GM12864 (cell line): Measurements from ENCODE around the gene CNTNAP5.

Source experiments
- DNase-seq: peaks from one replicate; pipeline ENCODE4 v3.0.0-alpha.2; 2011; ENCODE audit warnings: low read depth
- H3K4me3 ChIP-seq: 2 replicates; pipeline ENCODE4 v1.5.1; 2011; ENCODE audit warnings: mild to moderate bottlenecking, low read depth, low read length, control low read depth
- TF ChIP-seq, protein P1 (sequence below): IDR thresholded peaks from 2 replicates; pipeline ENCODE4 v1.5.1; 2011; ENCODE audit warnings: low read depth, mild to moderate bottlenecking, moderate library complexity, low read length, control low read depth, inconsistent platforms; ENCODE audit errors: missing control alignments

The CNTNAP5 gene

DNA sequence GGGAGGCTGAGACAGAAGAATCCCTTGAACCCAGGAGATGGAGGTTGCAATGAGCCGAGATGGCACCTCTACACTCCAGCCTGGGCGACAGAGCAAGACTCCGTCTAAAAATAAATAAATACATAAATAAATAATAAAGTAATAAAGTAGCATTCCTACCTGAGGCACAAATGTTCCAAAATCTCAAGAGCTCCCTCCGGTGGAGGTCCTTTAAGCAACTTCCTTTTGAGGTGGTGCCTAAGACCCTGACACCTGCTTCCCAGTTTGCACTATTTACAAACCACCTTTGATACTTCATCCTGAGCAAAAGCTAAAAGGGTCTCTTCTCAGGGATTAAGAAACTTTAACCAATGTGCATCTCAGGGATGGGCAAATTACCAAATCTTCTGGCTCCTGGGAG is 505.1 kb downstream of the CNTNAP5 start:
- no peak overlapping the region for H3K4me3 ChIP-seq
- no peak for DNase-seq
- TF ChIP-seq, protein P1, sequence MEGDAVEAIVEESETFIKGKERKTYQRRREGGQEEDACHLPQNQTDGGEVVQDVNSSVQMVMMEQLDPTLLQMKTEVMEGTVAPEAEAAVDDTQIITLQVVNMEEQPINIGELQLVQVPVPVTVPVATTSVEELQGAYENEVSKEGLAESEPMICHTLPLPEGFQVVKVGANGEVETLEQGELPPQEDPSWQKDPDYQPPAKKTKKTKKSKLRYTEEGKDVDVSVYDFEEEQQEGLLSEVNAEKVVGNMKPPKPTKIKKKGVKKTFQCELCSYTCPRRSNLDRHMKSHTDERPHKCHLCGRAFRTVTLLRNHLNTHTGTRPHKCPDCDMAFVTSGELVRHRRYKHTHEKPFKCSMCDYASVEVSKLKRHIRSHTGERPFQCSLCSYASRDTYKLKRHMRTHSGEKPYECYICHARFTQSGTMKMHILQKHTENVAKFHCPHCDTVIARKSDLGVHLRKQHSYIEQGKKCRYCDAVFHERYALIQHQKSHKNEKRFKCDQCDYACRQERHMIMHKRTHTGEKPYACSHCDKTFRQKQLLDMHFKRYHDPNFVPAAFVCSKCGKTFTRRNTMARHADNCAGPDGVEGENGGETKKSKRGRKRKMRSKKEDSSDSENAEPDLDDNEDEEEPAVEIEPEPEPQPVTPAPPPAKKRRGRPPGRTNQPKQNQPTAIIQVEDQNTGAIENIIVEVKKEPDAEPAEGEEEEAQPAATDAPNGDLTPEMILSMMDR, result no peak

DNA sequence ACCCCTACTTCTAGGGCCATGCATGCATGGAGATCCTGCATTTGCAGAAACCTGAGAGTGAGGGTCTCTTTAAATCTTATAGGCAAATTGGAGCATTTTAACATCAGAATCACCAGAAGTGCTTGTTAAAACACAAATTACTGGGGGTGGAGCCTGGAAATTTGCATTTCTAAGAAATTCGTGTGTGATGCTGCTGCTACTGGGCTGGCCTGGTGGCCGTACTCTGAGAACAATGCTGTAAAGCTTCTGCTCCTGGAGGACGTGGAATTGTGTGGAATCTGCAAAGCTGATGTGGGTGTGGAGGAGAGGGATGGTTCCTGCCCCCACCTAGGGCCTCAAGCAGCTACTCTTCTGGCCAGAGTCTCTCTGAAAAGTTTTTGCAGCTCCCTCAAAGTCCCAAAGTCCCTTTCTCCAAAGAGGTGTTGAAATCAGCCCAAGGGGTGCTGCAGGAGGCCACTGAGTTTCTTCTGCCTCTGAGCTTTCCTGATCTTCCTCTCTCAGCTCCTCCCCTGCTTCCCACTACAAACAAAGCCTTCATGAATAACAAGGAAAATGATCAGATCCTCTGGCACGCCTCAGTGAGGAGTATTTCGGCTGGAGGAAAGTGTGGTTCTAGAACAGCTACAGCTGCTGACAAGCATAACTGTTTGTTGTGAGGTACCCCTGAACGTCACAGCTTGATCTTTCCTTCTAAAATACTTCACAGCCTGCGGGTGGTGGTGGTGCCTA is 508.3 kb downstream of the CNTNAP5 start:
- TF ChIP-seq, protein P1, result no peak
- no peak overlapping the region for H3K4me3 ChIP-seq
- no peak for DNase-seq

- H3K4me3 ChIP-seq, result no peak overlapping the region
- TF ChIP-seq, protein P1, result no peak
- DNase-seq, result no peak
These were observed 508.9 kb downstream of the CNTNAP5 start for GRCh38 chr2:124534028-124534427.

DNA sequence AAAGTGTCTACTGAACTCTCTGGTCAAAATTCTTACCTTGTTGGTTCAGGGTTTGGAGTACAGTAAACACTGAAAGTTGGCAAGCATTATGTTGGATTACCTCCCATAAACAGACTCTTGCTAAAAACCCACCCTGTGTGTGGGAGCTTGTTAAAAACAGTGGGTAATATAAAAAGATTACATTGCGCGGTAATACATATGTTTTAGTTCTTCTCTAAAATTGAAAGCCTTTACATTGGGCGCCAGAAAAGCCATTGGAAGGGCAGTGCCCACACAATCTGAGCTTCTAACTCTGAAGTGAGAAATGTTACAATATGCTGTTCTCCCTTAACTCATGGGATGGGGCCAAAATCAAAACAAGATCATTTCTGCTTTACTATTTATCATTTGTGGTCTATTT is 510.7 kb downstream of the CNTNAP5 start:
- DNase-seq, result no peak
- TF ChIP-seq, protein P1, result no peak
- H3K4me3 ChIP-seq, result no peak overlapping the region

DNA sequence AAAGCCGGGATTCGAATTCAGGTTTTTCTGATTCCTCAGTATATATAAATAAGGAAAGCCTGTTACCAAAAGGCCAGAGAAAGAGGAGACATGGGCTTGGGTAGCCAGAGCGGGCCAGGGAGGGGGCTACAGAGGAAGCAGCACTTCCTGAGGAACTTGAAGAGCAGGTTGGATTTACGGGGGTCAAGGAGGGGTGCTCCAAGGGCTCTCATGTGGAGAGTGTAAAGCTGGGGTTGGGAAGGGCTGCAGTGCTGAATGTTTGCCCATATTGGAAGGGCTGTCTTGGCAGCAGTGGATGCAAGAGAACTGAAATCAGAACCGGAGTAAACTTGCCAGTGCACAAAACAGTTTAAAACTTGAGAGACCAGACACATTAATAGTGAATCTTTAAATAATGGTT is 511.5 kb downstream of the CNTNAP5 start:
- H3K4me3 ChIP-seq, result no peak overlapping the region
- TF ChIP-seq, protein P1, result no peak
- DNase-seq, result no peak

DNA sequence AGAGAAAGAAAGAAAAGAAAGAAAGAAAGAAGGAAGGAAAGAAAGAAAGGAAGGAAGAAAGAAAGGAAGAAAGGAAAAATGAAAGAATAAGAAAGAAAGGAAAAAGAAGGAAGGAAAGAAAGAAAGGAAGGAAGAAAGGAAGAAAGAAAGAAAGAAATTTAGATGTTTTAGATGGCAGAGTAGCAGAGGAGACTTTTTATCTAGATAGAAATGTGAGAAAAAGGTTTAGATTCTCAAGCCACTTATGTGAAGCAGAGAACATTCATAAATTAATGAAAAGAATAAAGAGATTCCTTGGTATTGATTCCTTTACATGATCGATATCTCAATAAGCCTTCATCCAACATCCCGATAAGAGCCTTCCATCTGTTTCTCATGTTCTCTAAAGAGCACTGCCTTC is 513.5 kb downstream of the CNTNAP5 start:
- no peak for DNase-seq
- H3K4me3 ChIP-seq, result no peak overlapping the region
- TF ChIP-seq, protein P1, result no peak

DNA sequence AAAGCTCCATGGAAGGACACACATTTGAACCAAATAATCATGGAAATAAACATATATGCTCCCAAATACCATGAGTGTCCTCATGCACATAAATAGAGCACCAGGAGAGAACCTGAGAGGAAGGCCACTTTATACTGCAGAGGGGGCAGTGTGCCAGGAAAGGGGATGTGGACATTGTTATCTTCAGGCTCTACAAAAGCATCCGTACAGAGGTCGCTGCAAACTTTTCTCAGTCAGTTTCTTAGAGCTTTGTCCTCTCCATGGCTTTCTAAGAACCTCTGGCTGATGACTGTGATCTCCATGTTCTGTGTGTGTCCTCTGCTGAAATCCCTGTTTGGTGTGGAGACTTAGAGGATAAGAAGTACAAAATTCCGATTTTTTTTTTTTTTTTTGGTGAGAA is 515.7 kb downstream of the CNTNAP5 start:
- TF ChIP-seq, protein P1, result no peak
- DNase-seq, result no peak
- H3K4me3 ChIP-seq, result no peak overlapping the region
